Astrocyte of the hippocampus (primary cell): ENCODE data around the gene STAT3.
A peak's percentile ranks its signal among the peaks of the same experiment; 100 is the strongest.
"Not testable (repeated sequence)": the region's sequence is repeated elsewhere in the genome, so short reads cannot be mapped to it uniquely, and the experiment has no call there.

Source experiments
- DNase-seq: peaks from one replicate; pipeline ENCODE4 v3.0.0; 2011; ENCODE audit warnings: low read depth, low spot score

STAT3 gene

DNA sequence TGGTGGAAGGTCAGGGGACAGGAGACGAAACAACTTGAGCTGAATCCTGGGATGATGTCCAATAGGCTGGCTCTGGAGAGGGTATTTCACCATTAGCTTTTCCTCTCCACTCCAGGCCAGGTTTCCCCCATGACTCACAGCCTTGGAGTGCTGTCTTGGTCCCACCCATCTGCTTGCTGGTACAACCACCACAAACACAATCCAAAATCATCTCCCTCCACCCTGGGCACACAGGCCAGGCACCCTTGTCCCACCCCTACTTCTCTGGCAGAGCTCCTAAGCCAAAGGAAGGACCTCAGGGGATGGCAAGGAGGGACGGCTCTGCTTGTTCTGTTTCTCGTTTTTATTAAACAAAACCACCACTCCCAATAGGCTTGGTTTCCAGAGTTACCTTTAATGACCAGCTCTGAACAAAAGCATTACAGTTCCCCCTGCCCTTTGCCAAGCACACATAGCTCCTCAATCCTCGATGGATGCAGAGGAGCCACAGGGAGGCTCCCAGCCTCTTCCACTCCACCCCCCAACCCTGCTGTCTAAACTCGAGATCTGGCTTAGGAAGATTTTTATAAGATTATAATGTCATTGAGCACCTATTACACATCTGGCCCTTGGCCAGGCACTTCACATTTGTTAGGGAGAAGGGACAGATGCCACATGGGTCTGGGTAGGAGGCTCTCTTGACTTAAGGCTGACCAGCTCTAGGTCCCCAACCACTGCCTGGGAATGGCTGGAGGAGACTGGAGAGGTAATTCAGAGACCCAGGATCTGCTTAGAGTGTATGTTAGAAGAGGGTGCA lies 21.5 kb upstream of the STAT3 start:
- DNase-seq: peak; percentile 88

DNA sequence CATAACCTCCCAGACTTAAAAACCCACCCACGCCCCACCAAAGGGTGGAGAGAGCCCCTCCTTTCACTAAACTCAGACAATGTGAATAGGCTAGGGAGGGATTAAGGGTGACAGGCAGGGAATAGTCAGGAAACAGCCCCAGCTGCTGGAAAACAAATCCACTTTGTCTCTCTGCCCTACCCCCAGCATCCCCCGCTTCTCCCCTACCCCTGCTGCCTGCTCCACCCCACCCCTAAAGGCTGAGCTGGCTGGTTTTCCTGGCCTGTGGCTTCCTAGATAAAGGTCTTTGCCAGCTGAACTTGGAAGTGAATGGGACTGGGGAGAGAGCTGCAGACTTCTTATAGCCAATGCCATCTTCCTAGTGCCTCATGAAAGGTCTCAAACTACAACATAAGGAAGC lies 19.8 kb upstream of the STAT3 start:
- DNase-seq: no peak

DNA sequence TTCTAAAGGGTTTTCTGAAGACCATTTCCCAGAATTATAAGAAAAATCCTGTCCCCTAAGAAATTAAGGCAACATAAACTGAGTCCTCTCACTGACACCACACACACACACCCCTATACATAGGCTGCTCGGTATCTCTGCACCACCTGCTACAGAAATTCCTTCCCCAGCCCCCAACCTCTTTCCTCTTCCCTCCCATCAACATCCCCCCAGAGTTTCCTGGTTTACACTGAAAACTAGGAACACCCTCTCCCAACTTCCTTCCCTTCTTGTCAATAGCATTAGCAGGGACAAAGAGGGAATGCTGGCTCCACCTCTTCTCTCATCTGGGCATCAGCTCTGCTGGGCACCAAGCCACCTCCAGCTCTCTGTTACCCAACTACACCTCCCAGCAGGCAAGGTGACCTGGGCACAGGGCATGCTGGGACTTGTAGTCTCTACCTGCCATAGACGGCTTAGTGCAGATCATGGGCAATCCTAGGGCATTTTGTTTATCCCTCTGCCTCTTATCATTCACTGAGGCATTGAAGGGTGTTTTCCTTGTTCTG lies 19.1 kb upstream of the STAT3 start:
- peak; percentile 90 for DNase-seq

DNA sequence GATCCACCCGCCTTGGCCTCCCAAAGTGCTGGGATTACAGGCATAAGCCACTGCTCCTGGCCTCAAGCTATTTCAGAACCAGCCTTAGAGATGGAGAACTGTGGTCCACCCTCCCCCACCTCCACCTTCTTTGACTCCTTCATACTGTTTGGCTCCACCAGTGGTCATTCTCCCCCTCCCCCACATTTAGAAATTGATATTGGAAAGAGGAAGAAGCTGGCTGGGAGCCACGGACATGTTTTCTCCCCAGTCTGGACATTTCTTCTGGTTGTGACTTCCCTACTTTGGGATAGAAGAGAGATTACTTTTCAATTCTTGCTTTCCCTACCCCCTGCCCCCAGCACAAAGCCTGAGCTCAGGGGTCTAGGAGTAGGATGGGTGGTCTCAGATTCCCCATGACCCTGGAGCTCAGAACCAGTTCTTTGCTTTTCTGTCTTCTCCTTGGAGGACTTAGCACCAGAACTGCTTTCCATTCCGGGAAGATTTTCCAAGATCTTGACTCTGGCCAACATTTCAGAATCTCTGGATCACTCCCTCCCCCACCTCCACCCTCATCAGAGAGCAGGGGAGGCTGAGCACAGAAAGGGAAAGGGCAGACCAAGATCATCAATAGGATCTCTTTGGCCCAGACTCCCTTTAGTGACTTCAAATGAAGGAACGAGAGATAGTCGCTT lies 18.5 kb upstream of the STAT3 start:
- DNase-seq: no peak

DNA sequence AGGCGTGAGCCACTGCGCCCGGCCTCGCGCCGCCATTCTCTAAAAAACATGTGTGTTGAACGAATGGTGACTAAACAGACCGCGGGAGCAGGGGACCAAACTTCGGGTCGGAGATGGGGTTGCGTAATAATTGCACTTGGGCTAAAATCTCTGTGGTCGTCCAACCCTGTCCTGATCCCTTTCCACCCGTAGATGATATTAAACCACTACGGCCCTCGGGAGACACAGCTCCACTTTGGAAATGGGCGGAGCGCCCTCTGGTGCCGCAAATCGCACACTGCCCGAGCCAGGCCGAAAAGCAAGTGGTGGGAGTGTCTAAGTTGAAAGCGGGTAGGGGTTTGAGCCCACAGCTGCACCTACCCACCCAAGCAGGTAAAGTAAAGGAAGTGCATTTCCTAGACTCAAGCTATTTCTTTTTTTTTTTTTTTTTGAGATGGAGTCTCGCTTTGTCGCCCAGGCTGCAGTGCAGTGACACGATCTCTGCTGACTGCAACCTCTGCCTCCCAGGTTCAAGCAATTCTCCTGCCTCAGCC lies 17.8 kb upstream of the STAT3 start:
- DNase-seq: peak; percentile 83

DNA sequence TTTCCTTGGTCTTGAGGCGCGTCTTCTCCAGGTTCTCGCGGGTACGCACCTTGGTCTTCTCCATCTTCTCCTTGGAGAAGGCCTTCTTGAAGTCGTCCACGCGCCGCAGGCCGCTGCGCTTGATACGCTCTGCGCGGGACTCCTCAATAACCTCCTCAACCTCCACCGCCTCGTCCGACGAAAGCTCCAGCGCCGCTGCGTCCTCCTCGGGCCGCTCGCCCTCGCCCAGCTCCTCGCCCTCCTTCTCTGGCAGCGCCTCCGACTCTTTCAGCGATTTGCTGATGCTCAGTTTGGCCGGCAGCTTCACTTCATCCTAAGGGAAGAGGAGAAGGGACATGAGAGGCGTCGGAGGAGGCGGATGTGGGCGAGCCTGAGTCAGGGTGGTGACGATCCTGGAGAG lies 16.8 kb upstream of the STAT3 start:
- no peak for DNase-seq

DNA sequence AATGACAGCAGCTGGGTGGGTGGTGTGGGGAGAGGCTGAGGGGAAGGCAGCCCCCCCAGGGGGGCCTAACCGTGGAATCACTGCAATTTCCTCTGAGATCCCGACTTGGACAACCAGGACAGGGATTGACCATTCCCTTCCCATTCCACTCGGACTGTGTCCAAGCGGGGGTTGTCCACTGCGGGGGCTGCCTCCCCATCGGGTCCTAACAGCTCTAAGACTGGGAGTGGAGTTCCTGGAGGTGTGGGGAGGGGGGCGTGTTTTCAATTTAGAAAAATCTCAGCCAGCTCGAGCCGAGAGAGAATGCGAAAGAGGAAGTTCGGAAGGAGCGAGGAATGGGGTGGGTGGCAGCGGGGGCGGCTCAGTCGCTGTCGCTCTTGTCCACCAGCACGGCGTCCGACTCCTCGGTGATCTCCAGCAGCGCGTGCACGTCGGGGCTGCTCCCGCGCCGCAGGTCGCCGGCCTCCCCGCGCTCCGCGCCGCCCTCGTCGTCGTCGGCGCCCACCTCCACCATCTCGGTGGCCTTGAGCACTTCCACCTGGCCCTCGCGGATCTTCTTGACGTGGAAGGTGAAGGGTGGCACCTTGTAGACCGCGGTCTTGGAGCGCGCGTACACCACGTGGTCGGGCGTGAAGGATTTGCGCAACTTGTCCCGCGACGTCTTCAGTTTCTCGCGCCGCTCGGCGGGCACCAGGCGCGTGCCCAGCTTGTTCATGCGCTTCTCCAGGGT lies 16.2 kb upstream of the STAT3 start:
- DNase-seq: no peak

DNA sequence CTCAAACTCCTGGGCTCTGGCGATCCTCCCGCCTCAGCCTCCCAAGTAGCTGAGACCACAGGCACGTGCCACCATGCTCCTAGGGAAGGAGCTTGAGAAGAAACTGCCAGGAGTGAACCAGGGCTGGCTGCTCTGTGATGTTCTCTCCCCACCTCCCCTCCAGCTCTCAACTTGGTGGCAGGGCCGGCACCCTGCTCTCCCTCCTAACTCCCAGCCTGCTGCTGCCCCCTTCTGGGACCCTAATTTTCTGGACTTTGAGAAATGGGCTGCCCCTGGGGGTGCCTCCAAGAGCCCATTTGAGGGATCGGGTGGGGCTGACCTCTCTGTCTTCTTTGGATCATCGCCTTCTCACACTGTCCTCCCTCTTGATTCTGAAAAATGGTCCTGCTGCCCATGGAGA lies 14.9 kb upstream of the STAT3 start:
- no peak for DNase-seq

DNA sequence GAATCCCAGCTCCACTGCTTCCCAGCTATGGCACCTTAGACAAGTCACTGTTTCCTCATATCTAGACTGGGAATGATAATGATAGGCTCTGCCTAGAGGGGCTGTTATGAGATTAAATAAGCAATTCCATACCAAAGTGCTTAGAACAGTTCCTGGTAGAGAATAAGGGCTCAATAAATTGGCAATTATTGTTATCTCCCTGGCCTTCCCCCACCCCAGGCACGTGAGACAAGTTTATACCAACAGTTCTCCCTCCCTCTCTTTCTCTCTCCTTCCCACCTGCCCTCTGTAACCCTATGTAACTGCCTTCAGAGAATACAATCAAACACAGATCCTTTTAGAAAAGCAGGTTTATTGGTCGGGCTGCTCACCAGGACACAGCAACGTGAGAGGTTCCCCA lies 13.9 kb upstream of the STAT3 start:
- no peak for DNase-seq

DNA sequence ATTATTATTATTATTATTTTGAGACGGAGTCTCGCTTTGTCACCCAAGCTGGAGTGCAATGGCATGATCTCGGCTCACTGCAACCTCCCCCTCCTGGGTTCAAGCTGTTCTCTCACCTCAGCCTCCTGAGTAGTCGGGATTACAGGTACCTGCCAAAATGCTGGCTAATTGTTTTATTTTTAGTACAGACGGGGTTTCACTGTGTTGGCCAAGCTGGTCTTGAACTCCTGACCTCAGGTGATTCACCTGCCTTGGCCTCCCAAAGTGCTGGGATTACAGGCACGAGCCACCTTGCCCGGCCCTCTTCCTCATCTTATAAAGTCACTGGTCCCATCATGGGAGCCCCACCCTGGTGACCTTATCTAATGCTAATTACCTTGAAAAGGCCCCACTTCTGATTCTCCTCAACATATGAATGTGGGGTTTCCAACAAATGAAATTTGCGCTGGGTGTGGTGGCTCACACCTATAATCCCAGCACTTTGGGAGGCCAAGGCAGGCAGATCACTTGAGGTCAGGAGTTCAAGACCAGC lies 12.7 kb upstream of the STAT3 start:
- not testable (repeated sequence) for DNase-seq

DNA sequence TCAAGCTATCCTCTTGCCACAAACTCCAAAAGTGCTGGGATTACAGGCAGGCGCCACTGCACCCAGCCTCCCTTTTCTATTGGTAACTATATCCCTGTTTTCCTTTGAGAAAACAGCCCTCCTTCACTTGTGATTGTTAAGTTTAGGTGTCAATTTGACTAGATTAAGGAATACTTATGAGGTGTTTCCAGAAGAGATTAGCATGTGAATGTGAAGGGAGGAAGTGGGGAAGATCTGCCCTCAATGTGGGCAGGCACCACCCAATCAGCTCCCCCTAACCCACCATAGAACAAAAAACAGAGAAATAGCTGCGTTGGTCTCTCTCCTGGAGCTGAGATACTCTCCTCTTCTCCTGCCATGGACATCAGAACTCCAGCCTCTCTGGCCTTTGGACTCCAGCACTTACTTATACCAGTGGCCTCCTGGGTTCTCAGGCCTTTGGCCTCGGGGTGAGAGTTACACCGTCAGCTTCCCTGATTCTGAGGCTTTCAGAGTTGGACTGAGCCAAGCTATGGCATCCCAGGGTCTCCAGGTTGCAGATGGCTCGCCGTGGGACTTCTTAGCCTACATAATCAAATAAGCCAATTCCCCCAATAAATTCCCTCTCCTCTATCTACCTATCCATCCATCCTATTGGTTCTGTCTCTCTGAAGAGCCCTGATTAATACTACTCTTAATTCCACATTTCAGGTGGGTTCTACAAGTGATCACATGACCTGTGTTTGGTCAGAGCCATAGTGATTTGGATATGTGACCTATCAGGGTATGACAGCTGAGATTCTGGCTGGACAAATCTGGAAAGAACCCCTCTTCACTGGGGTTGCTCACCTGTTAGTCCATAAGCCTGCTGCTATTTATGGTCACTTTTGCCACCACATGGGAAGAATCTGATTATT lies 12.0 kb upstream of the STAT3 start:
- no peak for DNase-seq

DNA sequence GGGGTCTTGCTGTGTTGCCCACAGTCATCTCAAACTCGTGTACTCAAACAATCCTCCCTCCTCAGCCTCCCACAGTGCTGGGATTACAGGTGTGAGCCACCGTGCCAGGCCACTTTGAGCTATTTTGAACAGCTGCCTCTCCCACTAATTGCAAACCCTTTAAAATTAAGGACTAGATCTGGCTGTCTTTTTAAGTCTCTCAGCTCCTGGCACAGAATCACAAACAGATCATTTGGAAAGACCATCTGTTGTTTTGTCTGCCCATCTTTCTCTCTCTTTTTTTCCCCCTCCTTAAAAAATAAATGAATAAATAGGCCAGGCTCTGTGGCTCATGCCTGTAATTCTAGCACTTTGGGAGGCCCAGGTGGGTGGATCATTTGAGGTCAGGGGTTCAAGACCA lies 10.9 kb upstream of the STAT3 start:
- DNase-seq: no peak

DNA sequence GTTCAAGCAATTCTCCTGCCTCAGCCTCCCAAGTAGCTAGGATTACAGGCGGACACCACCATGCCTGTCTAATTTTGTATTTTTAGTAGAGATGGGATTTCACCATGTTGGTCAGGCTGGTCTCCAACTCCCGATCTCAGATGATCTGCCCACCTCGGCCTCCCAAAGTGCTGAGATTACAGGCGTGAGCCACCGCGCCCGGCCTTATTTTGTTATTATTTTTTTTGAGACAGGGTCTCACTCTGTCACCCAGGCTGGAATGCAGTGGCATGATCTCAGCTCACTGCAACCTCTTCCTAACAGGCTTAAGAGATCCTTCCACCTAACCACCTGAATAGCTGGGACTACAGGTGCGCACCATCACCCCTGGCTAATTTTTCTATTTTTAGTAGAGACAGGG lies 7.4 kb upstream of the STAT3 start:
- not testable (repeated sequence) for DNase-seq

DNA sequence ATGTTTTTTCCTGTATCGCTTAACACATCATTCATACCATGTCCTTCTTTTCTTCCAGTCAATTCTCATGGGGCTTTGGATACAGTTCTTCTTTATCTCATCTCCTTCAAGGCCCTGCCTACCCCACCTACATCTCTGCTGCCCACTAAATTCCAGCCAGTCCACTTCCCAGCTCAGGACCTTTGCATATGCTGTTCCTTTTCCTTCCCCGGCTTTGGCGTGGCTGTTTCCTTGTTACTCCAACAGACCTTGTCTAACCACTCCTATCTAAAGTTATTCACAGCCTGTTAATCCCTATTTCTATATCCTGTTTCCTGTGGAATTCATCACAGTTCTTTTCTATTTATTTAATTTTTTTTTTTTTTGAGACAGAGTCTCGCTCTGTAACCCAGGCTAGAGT lies 6.6 kb upstream of the STAT3 start:
- no peak for DNase-seq

DNA sequence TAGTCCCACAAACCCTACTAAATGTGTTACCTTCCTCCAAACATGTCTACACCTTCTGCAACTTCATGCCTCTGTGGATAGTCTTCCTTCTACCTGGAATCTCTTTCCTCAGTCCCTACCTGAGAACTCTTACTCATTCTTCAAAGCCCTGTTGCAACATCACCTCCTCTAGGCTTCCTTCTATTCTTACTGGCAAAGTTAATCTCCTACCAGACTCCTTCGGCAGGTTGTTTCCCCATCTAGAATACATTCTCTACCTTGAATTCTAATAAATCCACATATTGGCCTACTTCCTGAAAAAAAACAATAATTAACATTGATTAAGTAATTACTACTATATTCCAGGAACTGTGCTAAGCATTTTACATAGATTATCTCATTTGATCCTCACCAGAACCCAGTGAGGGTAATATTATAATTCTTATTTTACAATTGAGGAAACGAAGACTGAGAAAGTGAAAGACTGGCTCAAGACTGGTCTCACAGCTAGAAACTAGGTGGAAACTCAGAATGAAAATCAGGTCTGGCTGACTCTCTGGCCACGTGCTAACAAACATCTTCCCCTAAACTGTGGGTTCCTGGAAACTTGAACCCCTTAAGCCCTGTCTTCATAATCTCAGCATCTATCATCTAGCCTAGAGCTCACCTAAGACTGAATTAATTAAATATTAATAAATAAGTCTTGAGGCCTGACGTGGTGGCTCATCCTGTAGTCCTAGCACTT lies 4.6 kb upstream of the STAT3 start:
- DNase-seq: no peak

DNA sequence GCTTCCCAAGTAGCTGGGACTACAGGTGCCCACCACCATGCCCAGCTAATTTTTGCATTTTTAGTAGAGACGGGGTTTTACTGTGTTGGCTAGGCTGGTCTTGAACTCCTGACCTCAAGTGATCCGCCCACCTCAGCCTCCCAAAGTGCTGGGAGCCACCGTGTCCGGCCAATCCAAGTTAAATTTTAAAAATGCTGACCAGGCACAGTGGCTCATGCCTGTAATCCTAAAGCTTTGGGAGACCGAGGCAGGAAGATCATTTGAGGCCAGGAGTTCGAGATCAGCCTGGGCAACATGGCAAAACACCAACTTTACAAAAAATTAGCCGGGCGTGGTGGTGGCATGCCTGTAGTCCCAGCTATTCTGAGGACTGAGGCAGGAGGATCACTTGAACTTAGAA lies 3.2 kb upstream of the STAT3 start:
- DNase-seq: not testable (repeated sequence)

DNA sequence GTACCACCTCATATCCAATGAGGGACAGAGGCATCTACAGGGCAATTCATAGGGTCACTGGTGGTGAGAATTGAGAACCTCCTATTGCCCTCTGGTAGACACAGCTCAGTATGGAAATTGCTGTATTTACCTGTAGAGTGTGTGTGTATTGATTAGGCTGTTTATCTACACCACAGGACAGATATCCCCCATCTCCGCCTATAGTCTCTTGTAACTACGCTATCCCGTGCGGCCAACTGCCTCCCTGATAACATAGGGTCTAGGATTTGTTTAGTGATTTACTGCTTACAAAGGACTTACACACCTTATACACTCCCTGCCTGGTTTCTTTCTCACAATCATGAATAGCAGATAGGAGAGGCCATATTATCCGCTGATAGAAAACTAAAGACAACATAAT lies 1.7 kb upstream of the STAT3 start:
- no peak for DNase-seq

DNA sequence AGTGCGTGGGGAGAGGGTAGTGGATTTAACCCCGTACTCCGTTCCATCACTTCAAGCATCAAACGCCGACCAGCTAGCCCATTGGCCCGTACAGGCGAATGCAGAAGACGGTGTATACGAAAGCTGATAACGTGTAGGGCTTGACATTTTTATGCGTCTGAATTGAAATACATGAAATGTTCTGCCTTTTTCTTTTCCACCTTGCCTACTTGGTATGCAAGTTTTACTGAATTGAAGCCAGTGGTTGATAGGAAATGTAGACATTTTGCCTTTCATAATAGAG lies 834 bp upstream of the STAT3 start:
- DNase-seq: no peak

DNA sequence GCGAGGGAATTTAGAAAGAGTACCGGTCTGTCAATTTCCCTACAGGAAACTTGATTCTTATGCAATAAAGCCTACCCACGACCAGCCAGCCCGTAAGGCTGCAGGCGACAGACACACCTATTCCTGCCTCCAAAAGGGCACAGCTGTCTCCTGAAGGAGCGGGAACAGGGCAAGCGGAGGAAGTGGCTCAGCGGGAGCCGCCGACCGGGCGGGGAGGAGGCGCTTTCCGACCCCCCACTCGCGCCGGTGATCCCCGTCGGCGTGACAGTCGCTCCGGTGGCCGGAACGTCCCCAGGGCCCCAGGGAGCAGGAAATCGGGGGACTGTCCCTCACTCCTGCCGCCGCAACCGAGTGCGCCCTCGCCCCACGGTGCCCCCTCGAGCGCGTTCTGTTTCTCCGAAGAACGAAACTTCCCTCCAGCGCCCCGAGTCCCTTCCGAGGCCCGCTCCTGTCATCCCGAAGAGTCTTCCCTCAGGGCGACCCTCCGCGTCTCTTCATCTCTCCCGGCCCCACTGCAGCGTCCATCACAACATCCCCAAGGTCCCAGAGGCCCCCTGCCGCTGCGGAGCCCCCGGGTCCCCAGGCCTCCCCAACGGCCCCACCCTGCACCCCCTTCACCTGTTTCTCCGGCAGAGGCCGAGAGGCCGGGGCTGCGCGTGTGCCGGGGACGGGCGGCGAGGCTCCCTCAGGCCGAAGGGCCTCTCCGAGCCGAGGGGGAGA lies 421 bp downstream of the STAT3 start:
- DNase-seq: peak; percentile 43
